ES-I3 (cell line): ENCODE measurements around the gene RRAGC.
A peak's percentile ranks its signal among the peaks of the same experiment; 100 is the strongest.

ENCODE experiments used
- H3K36me3 ChIP-seq: 2 replicates; pipeline ENCODE4 v1.6.1; 2013; ENCODE audit warnings: mild to moderate bottlenecking, low read length, control low read depth, moderate library complexity; ENCODE audit not compliant: insufficient read depth
- H3K4me1 ChIP-seq: 2 replicates; pipeline ENCODE4 v1.6.1; 2013; ENCODE audit warnings: mild to moderate bottlenecking, control low read depth, low read length; ENCODE audit not compliant: insufficient read depth
- H3K9ac ChIP-seq: 2 replicates; pipeline ENCODE4 v1.6.1; 2013; ENCODE audit warnings: low read depth, mild to moderate bottlenecking, low read length, moderate library complexity
- H3K9me3 ChIP-seq: 2 replicates; pipeline ENCODE4 v1.6.1; 2013; ENCODE audit warnings: mild to moderate bottlenecking, low read length, moderate library complexity; ENCODE audit not compliant: control insufficient read depth, insufficient read depth

The RRAGC gene

DNA sequence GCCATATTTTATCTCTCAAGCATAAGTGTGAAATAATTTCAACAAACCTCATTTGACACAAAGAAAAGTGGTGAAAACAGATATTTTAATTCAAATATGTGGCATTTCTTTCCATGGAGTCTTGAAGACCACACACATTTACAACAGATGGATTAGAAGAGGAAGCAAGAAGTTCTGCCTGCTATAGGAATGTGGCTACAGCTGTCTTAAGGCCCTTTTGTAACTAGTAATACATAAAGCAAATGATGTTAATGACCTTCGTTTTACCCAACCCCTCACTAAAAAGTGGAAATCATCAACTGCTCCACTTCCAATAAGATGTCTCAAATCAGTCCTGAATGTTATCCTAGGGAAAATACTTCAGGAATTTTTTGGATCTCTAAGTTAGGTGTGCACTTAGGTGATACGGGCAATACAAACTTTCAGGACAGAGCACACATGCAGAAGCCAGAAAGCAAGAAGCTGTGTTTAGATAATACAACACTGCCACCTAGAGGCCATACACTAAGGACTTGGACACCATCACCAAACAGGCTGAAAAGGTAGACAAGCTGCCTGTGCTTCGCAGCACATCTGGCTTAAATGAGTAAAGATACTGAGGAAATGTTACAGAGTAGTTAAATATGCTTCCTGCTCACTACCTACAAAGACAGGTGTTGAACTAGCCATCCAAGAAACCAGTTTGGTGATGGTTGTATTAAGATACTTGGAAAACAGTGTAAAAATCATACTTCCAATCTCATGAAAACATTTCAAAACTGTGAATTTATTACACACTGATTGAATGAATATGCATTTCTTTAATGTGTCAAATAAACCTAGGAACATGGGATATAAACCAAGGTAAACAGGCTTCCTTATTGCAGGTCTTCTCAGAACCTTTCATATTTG is 24.4 kb downstream of the RRAGC start:
- Histone ChIP-seq H3K9me3 (no peaks in the 10 kb centered on the region), H3K9ac (no peak overlapping the region), H3K4me1 (peaks cover 12% of the 10 kb centered on the region; the same call in 1 of the 2 replicates), H3K36me3 (no peaks in the 10 kb centered on the region; the same call in 1 of the 2 replicates)

DNA sequence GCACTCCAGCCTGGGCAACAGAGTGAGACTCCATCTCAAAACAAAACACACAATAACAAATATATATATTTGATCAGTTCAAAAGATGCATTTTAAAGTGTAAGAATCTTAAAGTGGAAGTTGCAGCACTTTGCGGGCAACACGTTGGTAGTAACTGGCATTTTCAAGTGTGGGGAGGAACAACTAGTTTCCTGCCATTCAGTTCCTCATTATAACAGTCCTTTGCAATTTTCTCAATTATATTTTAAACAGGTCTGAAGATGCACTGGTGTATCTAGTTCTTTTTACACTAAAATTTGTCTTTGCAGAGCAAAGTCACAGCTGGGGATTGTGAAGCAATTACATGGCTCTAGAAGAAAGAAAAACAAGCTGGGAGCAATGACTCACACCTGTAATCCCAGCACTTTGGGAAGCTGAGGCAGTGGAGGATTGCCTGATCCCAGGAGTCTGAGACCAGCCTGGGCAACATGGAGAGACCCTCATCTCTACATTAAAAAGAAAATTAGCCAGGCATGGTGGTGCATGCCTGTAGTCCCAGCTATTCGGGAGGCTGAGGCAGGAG is 25.3 kb downstream of the RRAGC start:
- no peaks in the 10 kb centered on the region for H3K9me3 ChIP-seq
- no peaks in the 10 kb centered on the region; the same call in 1 of the 2 replicates for H3K36me3 ChIP-seq
- H3K9ac ChIP-seq: no peak overlapping the region
- H3K4me1 ChIP-seq: peaks cover 12% of the 10 kb centered on the region; the same call in 1 of the 2 replicates

DNA sequence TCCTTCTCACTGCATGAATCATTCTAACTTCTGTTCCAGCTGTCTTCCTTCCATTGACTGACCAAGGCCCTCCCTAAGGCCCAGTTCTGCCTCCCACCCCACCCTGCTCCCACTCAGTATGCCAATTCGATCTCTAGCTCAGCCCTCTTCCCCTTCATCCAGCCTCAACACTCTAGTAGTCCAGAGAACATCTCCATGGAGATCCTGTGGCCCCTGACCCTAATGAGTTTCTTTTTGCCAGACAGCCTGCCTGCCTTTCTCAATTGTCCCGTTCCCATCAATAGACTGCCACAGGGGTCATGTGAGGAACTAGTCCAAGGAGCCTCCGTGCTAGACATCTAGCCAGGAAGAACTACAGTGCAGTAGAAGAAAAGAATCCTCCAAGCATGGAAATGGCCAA is 26.4 kb downstream of the RRAGC start:
- no peak overlapping the region for H3K9ac ChIP-seq
- H3K4me1 ChIP-seq: peaks cover 12% of the 10 kb centered on the region; the same call in 1 of the 2 replicates
- no peaks in the 10 kb centered on the region for H3K9me3 ChIP-seq
- no peaks in the 10 kb centered on the region for H3K36me3 ChIP-seq

DNA sequence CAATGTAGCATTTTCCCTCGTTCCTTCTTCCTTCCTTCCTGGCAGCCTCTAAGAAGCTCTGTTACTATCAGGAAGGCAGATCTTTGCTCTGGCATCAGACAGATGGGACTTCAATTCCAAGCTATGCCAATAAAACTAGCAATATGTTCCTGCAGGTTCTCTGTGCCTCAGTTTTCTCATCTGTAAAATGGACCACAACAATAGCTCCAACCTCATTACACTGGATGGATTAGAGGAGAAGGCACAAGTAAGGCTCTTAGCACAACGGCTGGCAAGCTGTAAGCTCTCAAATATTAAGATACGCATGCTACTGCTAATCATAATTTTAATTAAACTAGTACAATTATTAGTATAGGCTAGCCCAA is 27.2 kb downstream of the RRAGC start:
- Histone ChIP-seq H3K36me3 (no peaks in the 10 kb centered on the region), H3K9me3 (no peaks in the 10 kb centered on the region), H3K4me1 (peaks cover 12% of the 10 kb centered on the region; the same call in 1 of the 2 replicates), H3K9ac (no peak overlapping the region)

DNA sequence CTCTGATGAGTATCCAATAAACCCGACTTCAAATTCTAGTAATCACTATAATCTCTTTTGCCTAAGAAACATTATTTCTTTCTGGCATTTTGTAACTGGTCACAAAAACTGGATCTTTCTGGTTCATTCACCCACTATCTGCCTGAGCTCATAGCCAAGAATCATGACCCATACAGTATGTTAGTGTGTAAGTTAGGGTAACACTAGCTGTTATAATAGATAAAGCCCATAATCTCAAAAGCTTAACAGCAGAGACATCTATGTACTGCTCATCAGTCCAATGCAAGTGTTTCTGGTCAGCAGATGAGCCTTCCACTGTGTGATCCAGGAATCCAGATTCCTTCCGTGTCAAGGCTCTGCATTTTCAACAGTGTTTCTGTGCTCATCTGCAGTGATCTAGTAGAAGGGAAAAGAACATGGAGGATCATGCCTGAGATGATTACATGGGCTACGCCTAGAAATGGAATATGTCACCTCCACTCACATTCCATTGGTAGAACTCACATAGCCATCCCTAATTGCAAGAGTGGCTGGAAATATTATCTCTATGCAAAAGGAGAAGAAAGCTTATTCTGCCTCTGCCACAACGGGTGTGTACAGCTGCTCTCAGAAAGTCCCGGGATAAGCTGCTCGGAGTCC is 27.7 kb downstream of the RRAGC start:
- Histone ChIP-seq H3K36me3 (no peaks in the 10 kb centered on the region), H3K4me1 (peaks cover 7% of the 10 kb centered on the region; the same call in 1 of the 2 replicates), H3K9ac (no peak overlapping the region), H3K9me3 (no peaks in the 10 kb centered on the region)

DNA sequence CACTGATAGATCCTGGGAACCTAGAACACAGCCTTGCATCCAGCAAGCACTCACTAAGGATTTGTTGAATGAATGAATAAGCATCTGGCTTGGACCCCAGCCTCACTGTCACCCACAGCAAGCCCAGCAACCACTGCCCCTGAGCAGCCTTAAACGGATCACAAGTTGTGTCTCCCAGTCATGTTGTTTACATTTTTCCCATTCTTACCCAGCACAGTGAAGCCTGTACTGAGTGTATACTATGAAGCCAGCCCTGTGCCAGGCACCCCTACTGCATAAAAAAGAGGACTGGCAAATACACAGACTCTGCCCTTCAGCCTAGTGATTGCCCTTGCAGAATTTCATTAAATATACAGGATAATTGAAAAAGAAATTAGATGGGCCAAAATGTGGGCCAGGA is 30.2 kb downstream of the RRAGC start:
- no peaks in the 10 kb centered on the region for H3K36me3 ChIP-seq
- no peak overlapping the region for H3K9ac ChIP-seq
- H3K9me3 ChIP-seq: no peaks in the 10 kb centered on the region
- no peaks in the 10 kb centered on the region for H3K4me1 ChIP-seq

DNA sequence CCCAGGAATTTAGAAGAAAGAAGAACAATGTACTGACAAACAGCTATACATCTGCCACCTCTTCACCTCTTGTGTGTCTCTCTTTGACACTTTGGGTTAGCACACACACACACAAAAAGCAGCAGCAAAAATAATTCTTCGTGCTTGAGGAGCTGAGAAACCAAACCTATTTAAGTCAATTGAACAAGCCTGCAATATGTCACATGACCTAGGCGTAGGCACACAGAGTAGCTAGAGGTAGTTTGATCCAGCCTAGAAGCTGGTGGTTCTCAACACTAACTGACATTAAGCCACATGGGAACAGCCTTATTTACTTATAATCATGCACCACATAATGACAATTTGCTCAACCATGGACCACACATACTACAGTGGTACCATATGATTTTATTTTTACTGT is 32.3 kb downstream of the RRAGC start:
- no peaks in the 10 kb centered on the region for H3K9me3 ChIP-seq
- no peaks in the 10 kb centered on the region for H3K4me1 ChIP-seq
- H3K36me3 ChIP-seq: no peaks in the 10 kb centered on the region
- no peak overlapping the region for H3K9ac ChIP-seq

DNA sequence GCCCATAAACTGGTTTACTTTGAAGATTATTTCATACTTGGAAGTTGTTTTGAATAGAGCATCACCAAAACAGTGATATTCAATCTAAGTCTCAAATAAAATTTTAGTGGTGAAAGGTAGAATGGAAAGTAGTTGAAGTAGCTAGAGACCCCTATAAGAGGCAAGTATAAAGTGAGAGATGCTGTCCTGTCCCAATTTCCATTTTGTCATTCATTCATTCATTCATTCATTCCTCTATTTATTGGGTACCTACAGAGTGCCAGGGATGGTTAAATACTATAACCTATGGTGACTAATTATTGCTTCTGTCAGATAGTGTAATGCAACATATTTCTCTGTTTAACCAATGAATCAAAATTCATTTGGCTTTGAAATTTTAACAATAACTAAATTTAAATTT is 32.7 kb downstream of the RRAGC start:
- Histone ChIP-seq H3K36me3 (no peaks in the 10 kb centered on the region), H3K4me1 (no peaks in the 10 kb centered on the region), H3K9me3 (no peaks in the 10 kb centered on the region), H3K9ac (no peak overlapping the region)

DNA sequence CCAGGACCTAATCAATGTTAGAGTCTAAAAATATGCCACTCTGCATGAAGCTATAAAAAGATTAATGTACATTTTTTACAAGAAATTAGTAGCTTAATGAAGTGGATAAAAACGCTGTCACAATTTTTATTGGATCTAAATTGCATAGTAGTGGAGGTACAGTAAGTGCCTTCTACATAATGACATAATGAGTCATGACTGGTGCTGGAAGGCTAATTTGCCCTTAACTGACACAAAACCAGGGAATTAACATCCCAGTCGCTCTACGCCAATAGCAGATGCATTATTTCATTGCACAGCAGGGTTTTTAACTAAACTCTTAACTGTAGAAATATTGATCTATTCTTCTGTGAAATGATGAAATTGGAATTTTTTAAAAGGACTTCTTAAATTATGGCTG is 33.3 kb downstream of the RRAGC start:
- Histone ChIP-seq H3K36me3 (no peaks in the 10 kb centered on the region), H3K4me1 (no peaks in the 10 kb centered on the region), H3K9me3 (no peaks in the 10 kb centered on the region), H3K9ac (no peak overlapping the region)

DNA sequence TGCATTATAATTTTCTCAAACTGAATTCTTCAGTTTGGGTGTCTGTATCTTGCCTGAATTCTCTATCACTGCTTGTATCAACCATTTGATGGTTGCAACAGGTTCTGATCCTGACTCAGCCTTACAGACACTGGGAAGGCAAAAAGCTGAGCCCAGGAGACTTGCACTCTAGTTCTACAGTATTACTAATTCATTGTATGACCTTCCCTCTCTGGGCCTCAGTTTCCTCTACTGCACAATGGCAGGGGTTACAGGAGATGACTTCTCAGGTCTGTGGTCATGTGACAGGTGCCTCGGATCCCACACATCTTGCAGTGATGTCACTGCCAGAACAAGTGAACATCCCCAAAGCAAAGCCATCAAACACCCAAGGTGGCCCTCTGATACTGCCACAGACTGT is 38.7 kb downstream of the RRAGC start:
- Histone ChIP-seq H3K36me3 (no peaks in the 10 kb centered on the region), H3K9me3 (0 out of 2 replicates have a peak, but pooled peaks cover 5% of the 10 kb centered on the region), H3K4me1 (no peaks in the 10 kb centered on the region), H3K9ac (no peak overlapping the region)

DNA sequence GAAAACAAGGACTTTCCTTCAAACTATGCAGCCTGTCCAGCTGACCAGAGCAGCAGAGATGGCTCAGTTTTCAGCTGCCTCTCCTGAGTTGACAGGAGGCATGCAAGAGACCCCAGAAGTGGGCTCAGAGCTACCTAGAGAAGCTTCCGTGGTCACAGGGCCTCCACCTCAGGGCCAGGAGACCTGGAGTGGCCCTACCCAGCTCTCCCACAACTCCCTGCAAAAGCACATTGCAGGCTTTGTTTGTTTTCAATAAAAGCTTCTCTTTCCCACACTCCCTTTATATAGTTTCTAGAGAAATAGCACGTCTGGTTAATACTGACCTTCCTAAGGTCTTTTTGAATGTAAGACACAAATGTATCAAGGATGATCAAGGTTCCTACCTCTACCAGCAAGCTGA is 40.1 kb downstream of the RRAGC start:
- 0 out of 2 replicates have a peak, but pooled peaks cover 5% of the 10 kb centered on the region for H3K9me3 ChIP-seq
- H3K36me3 ChIP-seq: no peaks in the 10 kb centered on the region
- H3K9ac ChIP-seq: no peak overlapping the region
- H3K4me1 ChIP-seq: no peaks in the 10 kb centered on the region

DNA sequence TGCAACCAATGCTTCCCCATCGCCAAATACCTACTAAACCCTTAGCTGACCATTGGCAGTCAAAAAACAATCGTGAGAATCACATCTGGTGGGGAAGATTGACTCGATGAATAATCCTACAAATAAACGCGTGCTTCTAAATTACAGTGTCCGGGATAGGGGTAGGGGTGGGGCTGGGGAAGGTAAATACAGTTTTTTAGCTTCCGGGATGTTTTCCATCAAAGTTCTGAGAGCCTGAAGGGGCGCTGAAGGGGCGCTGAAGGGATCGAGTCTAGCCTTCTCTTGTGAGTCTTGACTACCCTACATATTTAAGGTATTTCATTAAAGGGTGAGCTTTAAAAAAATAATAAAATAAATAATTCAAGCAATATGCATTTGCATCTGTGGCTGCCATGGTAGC is 40.5 kb downstream of the RRAGC start:
- Histone ChIP-seq H3K9me3 (0 out of 2 replicates have a peak, but pooled peaks cover 5% of the 10 kb centered on the region), H3K36me3 (no peaks in the 10 kb centered on the region), H3K4me1 (peaks cover 3% of the 10 kb centered on the region; the same call in 1 of the 2 replicates), H3K9ac (peak overlapping the region; percentile 65)

DNA sequence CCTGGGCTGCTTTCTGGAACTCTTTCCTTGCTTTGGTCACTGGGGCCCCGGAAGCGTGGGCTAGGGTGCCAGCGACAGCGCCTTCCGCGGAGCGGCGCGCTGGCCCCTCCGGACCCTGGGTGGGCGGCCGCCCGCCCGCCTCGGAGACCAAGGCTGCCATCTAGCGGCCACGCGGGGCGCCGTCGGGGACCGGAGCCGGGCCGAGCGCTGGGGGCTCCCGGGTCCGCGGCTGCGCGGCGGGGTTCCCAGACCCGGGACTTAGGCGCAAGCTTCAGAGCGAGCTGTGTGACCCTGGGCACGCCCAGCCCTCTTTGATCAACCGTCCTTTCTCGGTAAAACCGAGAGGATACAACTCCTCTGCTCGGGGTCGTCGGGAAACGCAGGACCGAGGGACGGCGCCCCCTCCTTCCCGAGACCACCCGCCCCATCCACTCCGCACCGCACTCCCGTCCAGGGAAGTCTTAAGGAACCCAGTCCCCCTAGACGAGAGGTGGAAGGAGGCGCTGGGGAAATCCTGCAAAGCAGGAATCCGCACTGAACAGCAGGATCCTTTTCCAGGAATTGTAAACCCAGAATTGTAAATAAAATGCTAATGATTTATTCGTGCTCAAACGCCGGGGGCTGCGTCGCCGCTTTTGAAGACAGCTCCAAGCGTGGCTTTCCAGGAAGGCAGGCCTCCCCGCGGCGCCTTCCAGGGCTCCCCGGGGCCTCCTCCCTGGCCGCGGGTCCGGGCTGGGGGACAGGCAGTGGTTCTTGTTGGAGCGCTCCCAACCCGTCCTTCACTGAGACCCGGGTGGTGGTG is 41.2 kb downstream of the RRAGC start:
- Histone ChIP-seq H3K9me3 (0 out of 2 replicates have a peak, but pooled peaks cover 5% of the 10 kb centered on the region), H3K4me1 (peaks cover 5% of the 10 kb centered on the region; the same call in 1 of the 2 replicates), H3K9ac (peak overlapping the region; percentile 65), H3K36me3 (no peaks in the 10 kb centered on the region)
